Panc1 (cell line): ENCODE measurements around the gene ASXL1. TPM values are rescaled to one million over a fixed set of nuclear protein-coding genes. Genes with fewer than 3 reads are reported as not detected.

Experiments used
- ATAC-seq: fragments of 200-7000 bp; cut with Tn5 transposase; 2 replicates; pipeline ENCODE4 v1.9.1; 2020; ENCODE audit warnings: mild to moderate bottlenecking, moderate library complexity
- BruUV-seq: library from RNA; stranded (reverse); fragments of 400-500 nt; replicated peaks from 2 replicates; lab custom pipeline; 2021; lab: Mats Ljungman, UMichigan
- CTCF ChIA-PET: fragments of 300-600 bp; sonication (Branson Sonifier 250); formaldehyde crosslinking; loops from one replicate; lab custom pipeline; 2022; ENCODE audit warnings: antibody characterized with exemption; lab: Charles Lee
- POLR2A ChIA-PET: fragments of 300-600 bp; sonication (Branson Sonifier 250); formaldehyde crosslinking; loops from one replicate; lab custom pipeline; 2022; ENCODE audit warnings: antibody characterized with exemption; lab: Charles Lee
- DNase-seq: peaks from one replicate; pipeline ENCODE4 v3.0.0-alpha.2; 2010; ENCODE audit warnings: low read depth, low spot score
- H3K27ac ChIP-seq: 2 replicates; pipeline ENCODE4 v1.5.1; 2011; ENCODE audit warnings: mild to moderate bottlenecking, low read length, inconsistent platforms
- H3K27me3 ChIP-seq: fragments of 200-500 bp; sonication (Bioruptor generic); 2 replicates; pipeline ENCODE4 v1.6.0; 2014; ENCODE audit warnings: low read length, inconsistent platforms; ENCODE audit not compliant: control insufficient read depth, insufficient read depth
- H3K36me3 ChIP-seq: fragments of 200-500 bp; sonication (Bioruptor generic); 2 replicates; pipeline ENCODE4 v1.5.1; 2014; ENCODE audit warnings: inconsistent platforms, mild to moderate bottlenecking, low read length, moderate library complexity; ENCODE audit not compliant: control insufficient read depth, insufficient read depth
- H3K4me1 ChIP-seq: 2 replicates; pipeline ENCODE4 v1.5.1; 2011; ENCODE audit warnings: inconsistent platforms, mild to moderate bottlenecking, low read length, moderate library complexity; ENCODE audit not compliant: control insufficient read depth, insufficient read depth
- H3K4me3 ChIP-seq, 2 experiments: 2 replicates each; pipeline ENCODE4 v1.5.1; 2011 to 2012; ENCODE audit warnings: low read depth in 2 of 2, low read length in 2 of 2, mild to moderate bottlenecking in 2 of 2, inconsistent platforms in 1 of 2, moderate library complexity in 1 of 2
- H3K9me3 ChIP-seq: fragments of 200-500 bp; sonication (Bioruptor generic); 2 replicates; pipeline ENCODE4 v1.5.1; 2014; ENCODE audit warnings: low read depth, mild to moderate bottlenecking, inconsistent platforms, low read length, moderate library complexity; ENCODE audit not compliant: control insufficient read depth, insufficient read depth
- POLR2AphosphoS5 ChIP-seq: IDR thresholded peaks from 2 replicates; pipeline ENCODE4 v1.6.1; 2012; ENCODE audit warnings: mild to moderate bottlenecking, low read depth, low read length, moderate library complexity
- REST ChIP-seq, 2 experiments: IDR thresholded peaks; 2 replicates each; pipeline ENCODE4 v1.6.1; 2011 to 2012; ENCODE audit warnings: low read depth in 2 of 2, control low read depth in 1 of 2, low read length in 1 of 2, mild to moderate bottlenecking in 1 of 2, moderate library complexity in 1 of 2; ENCODE audit not compliant: insufficient read depth in 1 of 2
- SIN3A ChIP-seq: IDR thresholded peaks from 2 replicates; pipeline ENCODE4 v1.6.1; 2012; ENCODE audit warnings: low read depth, mild to moderate bottlenecking, low read length, moderate library complexity, borderline replicate concordance; ENCODE audit not compliant: insufficient read depth
- TCF7L2 ChIP-seq: IDR thresholded peaks from 2 replicates; pipeline ENCODE4 v1.6.1; 2011; ENCODE audit warnings: mild to moderate bottlenecking, low read depth, low read length, inconsistent platforms
- in situ Hi-C: cut with HindIII; loops from 2 replicates; pipeline ENCODE4 v1.10.0; 2016; ENCODE audit warnings: low sequenced_read_pairs, low pct_unique_long_range_greater_than_20kb
- intact Hi-C: fragments of 100-400 bp; cut with micrococcal nuclease; formaldehyde crosslinking; loops from one replicate; pipeline ENCODE4 v1.10.0; 2022; ENCODE audit not compliant: unreplicated experiment
- total RNA-seq: library from RNA; stranded (reverse); gene quantifications from one replicate; pipeline ENCODE4 v1.2.1, GENCODE V29; 2021; ENCODE audit not compliant: unreplicated experiment
- TF ChIP-seq, protein P1 (sequence below): fragments of 450-650 bp; IDR thresholded peaks from 2 replicates; pipeline ENCODE4 v1.5.1; 2017; ENCODE audit warnings: mild to moderate bottlenecking

ASXL1 gene
- total RNA-seq, 1 experiment from 2014 or later, result 205 TPM

DNA sequence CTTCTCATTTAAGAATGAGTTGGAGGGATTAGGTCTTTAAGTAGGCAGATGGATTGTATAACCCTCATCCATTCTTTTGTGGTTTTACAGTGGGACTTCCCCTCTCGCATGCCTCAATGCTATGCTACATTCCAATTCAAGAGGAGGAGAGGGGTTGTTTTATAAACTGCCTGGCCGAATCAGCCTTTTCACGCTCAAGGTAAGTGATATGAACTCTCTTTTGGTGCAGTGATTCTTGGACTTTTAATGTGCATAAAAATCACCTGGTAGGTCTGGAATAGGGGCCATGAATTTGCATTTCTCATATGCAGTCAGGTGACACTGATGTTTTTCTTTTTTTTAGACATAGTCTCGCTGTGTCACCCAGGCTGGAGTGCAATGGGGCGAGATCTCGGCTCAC lies 10.8 kb downstream of the ASXL1 start:
- ChIA-PET POLR2A (interaction anchor here (0.7 kb wide), 1 partner anchor 48 kb away, joined by 6 read pairs; no protein-coding TSS in a partner anchor), CTCF (no interaction called here)
- no peaks in the 10 kb centered on the region for H3K27me3 ChIP-seq
- intact Hi-C loops, result no loop called here
- in situ Hi-C loops, result no loop called here
- DNase-seq (no peak), ATAC-seq (no peak)
- H3K4me3 ChIP-seq, result no peak overlapping the region
- H3K27ac ChIP-seq, result no peak overlapping the region
- peaks cover 20% of the 10 kb centered on the region; the same call in 1 of the 2 replicates for H3K36me3 ChIP-seq
- BruUV-seq, result no TSS peak
- H3K4me1 ChIP-seq, result peaks cover 25% of the 10 kb centered on the region
- TF ChIP-seq, protein P1, sequence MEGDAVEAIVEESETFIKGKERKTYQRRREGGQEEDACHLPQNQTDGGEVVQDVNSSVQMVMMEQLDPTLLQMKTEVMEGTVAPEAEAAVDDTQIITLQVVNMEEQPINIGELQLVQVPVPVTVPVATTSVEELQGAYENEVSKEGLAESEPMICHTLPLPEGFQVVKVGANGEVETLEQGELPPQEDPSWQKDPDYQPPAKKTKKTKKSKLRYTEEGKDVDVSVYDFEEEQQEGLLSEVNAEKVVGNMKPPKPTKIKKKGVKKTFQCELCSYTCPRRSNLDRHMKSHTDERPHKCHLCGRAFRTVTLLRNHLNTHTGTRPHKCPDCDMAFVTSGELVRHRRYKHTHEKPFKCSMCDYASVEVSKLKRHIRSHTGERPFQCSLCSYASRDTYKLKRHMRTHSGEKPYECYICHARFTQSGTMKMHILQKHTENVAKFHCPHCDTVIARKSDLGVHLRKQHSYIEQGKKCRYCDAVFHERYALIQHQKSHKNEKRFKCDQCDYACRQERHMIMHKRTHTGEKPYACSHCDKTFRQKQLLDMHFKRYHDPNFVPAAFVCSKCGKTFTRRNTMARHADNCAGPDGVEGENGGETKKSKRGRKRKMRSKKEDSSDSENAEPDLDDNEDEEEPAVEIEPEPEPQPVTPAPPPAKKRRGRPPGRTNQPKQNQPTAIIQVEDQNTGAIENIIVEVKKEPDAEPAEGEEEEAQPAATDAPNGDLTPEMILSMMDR, result no peak
- TF ChIP-seq TCF7L2 (no peak), REST (IDR thresholded peaks at IDR 0.05; ENCODE audit: insufficient read depth in 1 of 2, low read depth in 2 of 2, low read length in 1 of 2) (no peak), SIN3A (no peak), POLR2AphosphoS5 (no peak)
- H3K9me3 ChIP-seq, result no peaks in the 10 kb centered on the region

- ChIA-PET CTCF (interaction anchor here (0.6 to 0.7 kb wide), 2 partner anchors 74 to 248 kb away, joined by 4 to 11 read pairs; no protein-coding TSS in a partner anchor), POLR2A (interaction anchor here (0.6 to 1.2 kb wide), 3 partner anchors 10 to 24 kb away, joined by 3 to 11 read pairs (median 8); no protein-coding TSS in a partner anchor)
- peaks cover 17% of the 10 kb centered on the region for H3K4me1 ChIP-seq
- no peaks in the 10 kb centered on the region for H3K9me3 ChIP-seq
- H3K27me3 ChIP-seq, result no peaks in the 10 kb centered on the region
- in situ Hi-C loops (no loop called here), intact Hi-C loops (no loop called here)
- H3K36me3 ChIP-seq, result peaks cover 20% of the 10 kb centered on the region
- no peak overlapping the region for H3K4me3 ChIP-seq
- BruUV-seq, result no TSS peak
- no peak for ATAC-seq
- no peak for DNase-seq
- TF ChIP-seq TCF7L2 (no peak), SIN3A (no peak), REST (IDR thresholded peaks at IDR 0.05; ENCODE audit: insufficient read depth in 1 of 2, low read depth in 2 of 2, low read length in 1 of 2) (no peak), POLR2AphosphoS5 (no peak)
- TF ChIP-seq, protein P1, result no peak
- H3K27ac ChIP-seq, result no peak overlapping the region
These were observed 12.8 kb downstream of the ASXL1 start for GRCh38 chr20:32370897-32371296.
